NCI-H1694 (cell line): Measurements from ENCODE around the gene DLAT.
"Not testable (repeated sequence)": the region's sequence is repeated elsewhere in the genome, so short reads cannot be mapped to it uniquely, and the experiment has no call there.

Experiments
- DNase-seq: peaks from one replicate; lab custom pipeline; 2025; lab: John Stamatoyannopoulos, UW

Gene DLAT

GRCh38 chr11:112024773-112025678 is at the start of gene DLAT:
Gene DLAT (plus strand): TSS chr11:112025408. CDS start chr11:112025473, 65 bp downstream.
- no peak for DNase-seq

GRCh38 chr11:111976119-111976766 is 49.0 kb upstream of the DLAT start:
- DNase-seq = no peak

GRCh38 chr11:111976767-111977145 is 48.5 kb upstream of the DLAT start:
- no peak for DNase-seq

- no peak for DNase-seq
Observed at GRCh38 chr11:111977146-111978027, 47.8 kb upstream of the DLAT start.

- no peak for DNase-seq
Observed at GRCh38 chr11:111978028-111978771, 47.0 kb upstream of the DLAT start.

GRCh38 chr11:111980062-111980461 is 45.1 kb upstream of the DLAT start:
- no peak for DNase-seq

- no peak for DNase-seq
Observed at GRCh38 chr11:111981270-111981669, 43.9 kb upstream of the DLAT start.

GRCh38 chr11:111982019-111982464 is 43.2 kb upstream of the DLAT start:
- peak; percentile 2 for DNase-seq

GRCh38 chr11:111982541-111983186 is 42.5 kb upstream of the DLAT start:
- no peak for DNase-seq

GRCh38 chr11:111983187-111983986 is 41.8 kb upstream of the DLAT start:
- no peak for DNase-seq

- no peak for DNase-seq
Observed at GRCh38 chr11:111986589-111986988, 38.6 kb upstream of the DLAT start.

GRCh38 chr11:111990381-111990780 is 34.8 kb upstream of the DLAT start:
- DNase-seq = no peak

- DNase-seq = no peak
Observed at GRCh38 chr11:111992206-111992855, 32.9 kb upstream of the DLAT start.

GRCh38 chr11:111996129-111996528 is 29.1 kb upstream of the DLAT start:
- no peak for DNase-seq

GRCh38 chr11:111996669-111997068 is 28.5 kb upstream of the DLAT start:
- DNase-seq = not testable (repeated sequence)

GRCh38 chr11:111999111-111999510 is 26.1 kb upstream of the DLAT start:
- DNase-seq = no peak

- no peak for DNase-seq
Observed at GRCh38 chr11:112000703-112001102, 24.5 kb upstream of the DLAT start.

- DNase-seq = no peak
Observed at GRCh38 chr11:112002491-112003216, 22.6 kb upstream of the DLAT start.

GRCh38 chr11:112004389-112004788 is 20.8 kb upstream of the DLAT start:
- no peak for DNase-seq
